Articular chondrocyte of knee joint (primary cell): ENCODE data around the gene SPANXN2. TPM values are rescaled to one million over a fixed set of nuclear protein-coding genes. Genes with fewer than 3 reads are reported as not detected.

Experiments used
- total RNA-seq: library from RNA; depleted of rRNA; stranded (reverse); fragments of >200 nt; gene quantifications from 2 replicates; pipeline ENCODE4 v1.2.3, GENCODE V29; 2012

The SPANXN2 gene, protein sequence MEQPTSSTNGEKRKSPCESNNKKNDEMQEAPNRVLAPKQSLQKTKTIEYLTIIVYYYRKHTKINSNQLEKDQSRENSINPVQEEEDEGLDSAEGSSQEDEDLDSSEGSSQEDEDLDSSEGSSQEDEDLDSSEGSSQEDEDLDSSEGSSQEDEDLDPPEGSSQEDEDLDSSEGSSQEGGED
- total RNA-seq, result not detected in 2 replicates

GRCh38 chrX:143720652-143721051, at the start of gene SPANXN2:
SPANXN2 (minus strand) TSS chrX:143720752; CDS start chrX:143720668, 84 bp downstream.

Other genes starting within 250 kb of the SPANXN2 start
- not detected in 2 replicates for gene SPANXN3, start 203.3 kb downstream of the SPANXN2 start, total RNA-seq
- gene SLITRK4, start 84.7 kb downstream of the SPANXN2 start, total RNA-seq, result under 0.01 and 0.11 TPM in 2 replicates
- gene UBE2NL, start 163.3 kb upstream of the SPANXN2 start, total RNA-seq, result not detected in 2 replicates